HFFc6 (cell line): Measurements from ENCODE around the gene SPNS2. TPM values are rescaled to one million over a fixed set of nuclear protein-coding genes. Genes with fewer than 3 reads are reported as not detected.

Source experiments
- DNase-seq: peaks from one replicate; pipeline ENCODE4 v3.0.0-alpha.2; 2018
- H3K27ac Mint-ChIP-seq: 2 replicates; pipeline ENCODE4 v1.8.0; 2020; ENCODE audit warnings: mild to moderate bottlenecking, mixed read lengths
- H3K27me3 Mint-ChIP-seq: 2 replicates; pipeline ENCODE4 v1.8.0; 2021; ENCODE audit warnings: mild to moderate bottlenecking, moderate library complexity, mixed read lengths; ENCODE audit not compliant: insufficient read depth
- H3K36me3 Mint-ChIP-seq: 2 replicates; pipeline ENCODE4 v1.8.0; 2021; ENCODE audit warnings: low read depth, mixed read lengths
- H3K4me1 Mint-ChIP-seq: 2 replicates; pipeline ENCODE4 v1.8.0; 2020; ENCODE audit warnings: low read depth, mixed read lengths
- H3K4me3 Mint-ChIP-seq: 2 replicates; pipeline ENCODE4 v1.8.0; 2020; ENCODE audit warnings: mild to moderate bottlenecking, moderate library complexity, mixed read lengths
- H3K9me3 Mint-ChIP-seq: 2 replicates; pipeline ENCODE4 v1.8.0; 2020; ENCODE audit warnings: mild to moderate bottlenecking, mixed read lengths
- CTCF ChIP-seq: fragments of 200-600 bp; sonication (generic); IDR thresholded peaks from 2 replicates; pipeline ENCODE4 v1.5.0; 2021; ENCODE audit warnings: antibody characterized with exemption, mild to moderate bottlenecking
- total RNA-seq, 6 experiments: library from RNA; stranded (reverse); fragmentation: NEBNext Ultra II Directional; extraction: Animal tissue kit (Norgen Biotek cat#: 25700); gene quantifications; 2 replicates in 1 of 6; 3 replicates in 5 of 6; pipeline ENCODE4 v1.2.3, GENCODE V29; 2021

SPNS2 gene
- total RNA-seq, 6 experiments from 2014 or later: not detected

DNA sequence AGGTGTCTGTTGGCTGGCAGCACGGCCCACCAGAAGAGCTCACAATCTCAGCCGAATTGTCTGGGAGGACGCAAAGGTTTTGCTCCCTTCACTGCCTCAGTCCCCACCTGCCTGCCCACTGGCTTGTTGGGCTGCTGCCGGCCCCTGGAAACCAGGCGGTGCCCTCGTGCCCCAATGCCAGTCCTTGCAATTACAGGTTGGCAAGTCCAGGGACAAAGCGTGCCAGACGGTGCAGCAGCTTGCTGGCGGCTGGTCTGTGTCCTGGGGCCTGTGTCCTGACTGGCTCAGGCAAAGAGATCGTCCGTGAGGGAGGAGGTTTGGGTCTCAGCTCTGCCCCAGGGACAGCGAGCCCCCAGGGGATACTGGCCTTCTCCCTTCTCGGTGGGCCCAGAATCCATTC is 24.6 kb upstream of the SPNS2 start:
- H3K36me3 Mint-ChIP-seq: no peaks in the 10 kb centered on the region
- TF ChIP-seq CTCF: no peak
- DNase-seq: no peak
- H3K4me3 Mint-ChIP-seq: no peak overlapping the region
- H3K27ac Mint-ChIP-seq: no peak overlapping the region
- peaks cover 34% of the 10 kb centered on the region for H3K27me3 Mint-ChIP-seq
- no peaks in the 10 kb centered on the region for H3K4me1 Mint-ChIP-seq
- H3K9me3 Mint-ChIP-seq: no peaks in the 10 kb centered on the region

DNA sequence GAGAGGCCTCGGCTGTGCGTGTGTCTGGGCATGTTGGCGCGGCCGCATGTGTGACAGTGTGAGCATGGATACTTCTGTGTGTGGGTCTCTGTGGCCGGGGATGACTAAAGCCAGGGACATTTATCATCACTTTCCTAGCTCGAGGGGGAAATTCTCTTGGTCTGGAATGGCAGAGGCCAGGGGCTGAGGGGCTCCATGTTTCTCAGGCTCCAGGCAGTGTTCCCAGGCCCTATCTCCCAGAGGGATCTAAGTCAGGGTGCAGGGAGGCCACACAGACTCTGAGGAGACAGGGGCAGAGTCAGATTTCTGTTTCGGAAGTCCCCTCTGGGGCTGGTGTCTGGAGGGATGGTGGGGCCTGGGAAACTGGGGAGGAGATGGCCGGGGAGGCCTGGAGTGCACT is 23.7 kb upstream of the SPNS2 start:
- H3K4me1 Mint-ChIP-seq: no peaks in the 10 kb centered on the region
- no peak overlapping the region for H3K27ac Mint-ChIP-seq
- TF ChIP-seq CTCF: no peak
- H3K4me3 Mint-ChIP-seq: no peak overlapping the region
- H3K27me3 Mint-ChIP-seq: peaks cover 34% of the 10 kb centered on the region
- H3K36me3 Mint-ChIP-seq: no peaks in the 10 kb centered on the region
- DNase-seq: no peak
- H3K9me3 Mint-ChIP-seq: no peaks in the 10 kb centered on the region

DNA sequence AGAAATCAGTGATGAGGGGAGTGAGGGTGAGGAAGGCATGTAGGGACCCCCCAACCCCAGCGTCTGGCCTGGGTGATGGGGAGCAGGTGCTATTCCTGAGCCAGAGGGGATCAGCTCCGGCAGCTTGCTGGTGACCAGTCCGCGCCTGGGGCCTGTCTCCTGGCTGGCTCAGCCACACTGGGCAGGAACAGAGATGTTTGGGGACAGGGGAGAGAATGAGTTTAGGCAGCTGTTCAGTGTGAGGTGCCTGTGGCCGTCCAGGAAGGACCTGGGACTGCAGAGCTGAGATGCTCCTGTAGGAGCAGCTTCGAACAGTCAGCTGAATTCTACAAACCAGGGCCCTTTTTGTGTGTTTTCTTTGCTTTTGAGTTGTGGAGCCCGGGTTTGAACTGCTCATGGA is 23.2 kb upstream of the SPNS2 start:
- H3K27ac Mint-ChIP-seq: no peak overlapping the region
- H3K4me1 Mint-ChIP-seq: no peaks in the 10 kb centered on the region
- DNase-seq: no peak
- TF ChIP-seq CTCF: no peak
- H3K27me3 Mint-ChIP-seq: peaks cover 34% of the 10 kb centered on the region
- H3K36me3 Mint-ChIP-seq: no peaks in the 10 kb centered on the region
- no peak overlapping the region for H3K4me3 Mint-ChIP-seq
- no peaks in the 10 kb centered on the region for H3K9me3 Mint-ChIP-seq

DNA sequence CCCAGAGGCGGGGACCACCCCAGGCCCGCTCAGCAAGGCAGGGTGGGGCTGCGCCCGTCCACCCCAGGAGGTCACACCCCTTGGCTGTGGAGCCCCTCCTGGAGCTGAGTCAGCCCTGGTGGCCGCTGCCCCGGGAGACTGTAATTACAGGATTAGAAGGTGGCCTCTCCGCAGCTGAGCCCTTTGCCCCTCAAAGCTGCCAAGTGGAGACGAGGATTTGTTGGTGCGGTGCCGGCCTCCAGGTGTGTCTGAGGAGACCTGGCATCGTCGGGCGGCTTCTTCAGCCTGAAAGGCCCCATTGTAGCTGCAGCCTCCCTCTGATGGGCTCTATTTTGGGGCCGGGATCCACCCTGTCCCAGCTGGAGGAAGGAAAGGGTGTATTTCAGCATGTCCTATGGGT is 22.7 kb upstream of the SPNS2 start:
- Mint-ChIP-seq H3K4me1 (no peaks in the 10 kb centered on the region), H3K27ac (no peak overlapping the region), H3K36me3 (no peaks in the 10 kb centered on the region), H3K4me3 (no peak overlapping the region), H3K27me3 (peaks cover 36% of the 10 kb centered on the region), H3K9me3 (no peaks in the 10 kb centered on the region)
- DNase-seq: no peak
- no peak for TF ChIP-seq CTCF

DNA sequence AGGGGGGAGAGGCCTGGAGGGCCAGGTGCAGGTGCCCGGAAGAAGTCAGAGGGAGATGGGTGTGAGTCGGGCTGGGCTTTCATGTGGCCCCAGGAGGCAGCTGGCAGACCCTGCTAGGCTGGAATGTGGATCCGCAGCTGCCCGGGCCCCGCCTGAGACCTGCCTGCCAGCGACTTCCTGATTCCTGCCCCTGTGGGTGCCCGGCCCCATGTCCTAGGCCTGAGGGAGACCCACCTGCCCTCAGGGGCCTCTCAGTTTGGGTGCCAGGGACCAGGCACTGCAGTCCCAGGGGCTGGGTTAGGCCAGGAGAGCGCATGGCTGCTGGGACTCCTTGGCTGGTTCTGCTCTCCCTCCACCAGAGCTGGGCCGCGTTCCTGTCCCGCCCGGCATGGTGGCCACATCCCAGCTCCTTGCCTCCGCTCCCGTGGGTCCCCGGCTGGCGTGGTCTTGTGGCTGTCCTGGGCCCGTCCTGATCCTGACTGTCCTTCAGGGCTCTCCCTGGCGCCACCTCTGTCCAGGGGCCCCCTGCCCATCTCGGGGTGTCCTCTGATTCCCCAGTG is 22.1 kb upstream of the SPNS2 start:
- H3K27ac Mint-ChIP-seq: no peak overlapping the region
- H3K36me3 Mint-ChIP-seq: no peaks in the 10 kb centered on the region
- no peak for TF ChIP-seq CTCF
- H3K9me3 Mint-ChIP-seq: no peaks in the 10 kb centered on the region
- H3K4me3 Mint-ChIP-seq: no peak overlapping the region
- peaks cover 39% of the 10 kb centered on the region for H3K27me3 Mint-ChIP-seq
- H3K4me1 Mint-ChIP-seq: no peaks in the 10 kb centered on the region
- no peak for DNase-seq
